Measurements from ENCODE around the gene SYT15.

SYT15 gene

GRCh38 chr10:46544989-46545791, 33.7 kb upstream of the SYT15 start:
- no peak for DNase-seq (ENCODE audit: low spot score)

- no peak for DNase-seq (ENCODE audit: low spot score)
These were observed 32.9 kb upstream of the SYT15 start for GRCh38 chr10:46545861-46546590.

- DNase-seq (ENCODE audit: low spot score), result no peak
These were observed 32.1 kb upstream of the SYT15 start for GRCh38 chr10:46546591-46547540.

GRCh38 chr10:46547541-46548497, 31.1 kb upstream of the SYT15 start:
- no peak for DNase-seq (ENCODE audit: low spot score)

- no peak for DNase-seq (ENCODE audit: low spot score)
These were observed 30.3 kb upstream of the SYT15 start for GRCh38 chr10:46548498-46549090.

- no peak for DNase-seq (ENCODE audit: low spot score)
These were observed 29.5 kb upstream of the SYT15 start for GRCh38 chr10:46549171-46550075.

GRCh38 chr10:46550076-46550790, 28.7 kb upstream of the SYT15 start:
- no peak for DNase-seq (ENCODE audit: low spot score)

GRCh38 chr10:46550795-46551700, 27.9 kb upstream of the SYT15 start:
- no peak for DNase-seq (ENCODE audit: low spot score)

- DNase-seq (ENCODE audit: low spot score), result no peak
These were observed 27.0 kb upstream of the SYT15 start for GRCh38 chr10:46551701-46552525.

- no peak for DNase-seq (ENCODE audit: low spot score)
These were observed 26.2 kb upstream of the SYT15 start for GRCh38 chr10:46552526-46553237.

GRCh38 chr10:46553238-46554049, 25.5 kb upstream of the SYT15 start:
- DNase-seq (ENCODE audit: low spot score), result no peak

GRCh38 chr10:46554166-46554781, 24.7 kb upstream of the SYT15 start:
- DNase-seq (ENCODE audit: low spot score), result no peak

- DNase-seq (ENCODE audit: low spot score), result no peak
These were observed 23.6 kb upstream of the SYT15 start for GRCh38 chr10:46555366-46555712.

- DNase-seq (ENCODE audit: low spot score), result no peak
These were observed 23.0 kb upstream of the SYT15 start for GRCh38 chr10:46555713-46556514.
